ENCODE measurements around the gene LSM7. TPM values are rescaled to one million over a fixed set of nuclear protein-coding genes. Genes with fewer than 3 reads are reported as not detected.

Gene LSM7
- polyA plus RNA-seq, 3 donors, result 98.6 to 312 (median 132) TPM

DNA sequence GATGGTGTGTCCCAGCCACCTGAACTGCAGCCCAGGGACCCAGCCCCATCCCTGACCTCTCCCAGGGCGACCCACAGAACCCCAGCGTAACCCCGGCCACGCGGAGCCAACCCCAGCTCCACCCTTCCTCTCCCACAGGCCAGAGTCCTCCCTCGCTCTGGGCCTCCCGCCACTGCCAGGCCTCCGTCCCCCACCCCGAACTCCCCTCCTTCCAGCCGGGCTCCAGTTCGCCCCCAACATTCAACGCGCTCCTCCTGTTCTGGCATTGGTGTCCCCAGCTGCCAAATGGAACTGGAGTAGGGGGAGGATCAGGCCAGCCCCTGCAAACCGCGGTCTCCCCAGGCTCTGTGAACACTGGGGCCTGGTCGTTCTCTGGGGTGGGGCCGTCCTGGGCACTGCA is 27.9 kb downstream of the LSM7 start:
- H2AFZ ChIP-seq (ENCODE audit: insufficient read depth, low read depth, low read length, poor library complexity, severe bottlenecking), result no peak overlapping the region
- peaks cover 0 to 25% (median 8%) of the 10 kb centered on the region in 7 donors for H3K9me3 Mint-ChIP-seq
- H3K4me2 ChIP-seq (replicated peaks; ENCODE audit: extremely low read depth, low read length, poor library complexity, severe bottlenecking), result no peak overlapping the region
- H3K79me2 ChIP-seq (ENCODE audit: insufficient read depth, low read length), result no peaks in the 10 kb centered on the region
- intact Hi-C loops (cut with micrococcal nuclease), result no loop called here
- H3K9ac ChIP-seq (ENCODE audit: insufficient read depth, low read length, poor library complexity, severe bottlenecking), result peak overlapping the region; percentile 21
- TF ChIP-seq, protein P1, sequence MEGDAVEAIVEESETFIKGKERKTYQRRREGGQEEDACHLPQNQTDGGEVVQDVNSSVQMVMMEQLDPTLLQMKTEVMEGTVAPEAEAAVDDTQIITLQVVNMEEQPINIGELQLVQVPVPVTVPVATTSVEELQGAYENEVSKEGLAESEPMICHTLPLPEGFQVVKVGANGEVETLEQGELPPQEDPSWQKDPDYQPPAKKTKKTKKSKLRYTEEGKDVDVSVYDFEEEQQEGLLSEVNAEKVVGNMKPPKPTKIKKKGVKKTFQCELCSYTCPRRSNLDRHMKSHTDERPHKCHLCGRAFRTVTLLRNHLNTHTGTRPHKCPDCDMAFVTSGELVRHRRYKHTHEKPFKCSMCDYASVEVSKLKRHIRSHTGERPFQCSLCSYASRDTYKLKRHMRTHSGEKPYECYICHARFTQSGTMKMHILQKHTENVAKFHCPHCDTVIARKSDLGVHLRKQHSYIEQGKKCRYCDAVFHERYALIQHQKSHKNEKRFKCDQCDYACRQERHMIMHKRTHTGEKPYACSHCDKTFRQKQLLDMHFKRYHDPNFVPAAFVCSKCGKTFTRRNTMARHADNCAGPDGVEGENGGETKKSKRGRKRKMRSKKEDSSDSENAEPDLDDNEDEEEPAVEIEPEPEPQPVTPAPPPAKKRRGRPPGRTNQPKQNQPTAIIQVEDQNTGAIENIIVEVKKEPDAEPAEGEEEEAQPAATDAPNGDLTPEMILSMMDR (IDR thresholded peaks at IDR 0.05), result no peak
- 37% methylated on average over 11 of the region's 17 CpGs for WGBS (ENCODE audit: insufficient coverage)
- no peaks in the 10 kb centered on the region for H3K9me3 ChIP-seq (replicated peaks in 1 of 2; ENCODE audit: control insufficient read depth in 1 of 2, insufficient read depth in 1 of 2, low read length in 2 of 2)
- H3K4me1 Mint-ChIP-seq, result peaks cover 40% of the 10 kb centered on the region
- peaks cover 17 to 22% of the 10 kb centered on the region in 2 donors for H3K36me3 Mint-ChIP-seq
- peaks cover 6 to 7% of the 10 kb centered on the region in 2 donors for H3K36me3 ChIP-seq (replicated peaks in 1 of 2; ENCODE audit: control insufficient read depth in 1 of 2, insufficient read depth in 2 of 2, low read length in 2 of 2)
- H3K4me1 ChIP-seq (ENCODE audit: control insufficient read depth in 1 of 2, insufficient read depth in 2 of 2, low read length in 2 of 2), result peaks cover 22 to 41% of the 10 kb centered on the region in 2 donors
- peak overlapping the region; percentile 20 to 79 for H3K4me3 Mint-ChIP-seq
- H3K27ac Mint-ChIP-seq, result peak overlapping the region in 1 of 7 donors; percentile 21
- H3K27ac ChIP-seq (ENCODE audit: low read depth in 1 of 2, low read length in 2 of 2), result no peak overlapping the region
- peaks cover 44 to 60% (median 55%) of the 10 kb centered on the region in 3 donors for H3K27me3 Mint-ChIP-seq (ENCODE audit: low read depth in 3 of 3)
- peaks cover 41% of the 10 kb centered on the region for H4K20me1 ChIP-seq (ENCODE audit: insufficient read depth, low read length)
- peaks cover 19 to 52% of the 10 kb centered on the region in 2 donors for H3K27me3 ChIP-seq (ENCODE audit: control insufficient read depth in 2 of 2, insufficient read depth in 2 of 2, low read length in 2 of 2)
- DNase-seq, result no peak
- H3K4me3 ChIP-seq (replicated peaks in 1 of 3; ENCODE audit: low read depth in 2 of 3, low read length in 3 of 3), result no peak overlapping the region

DNA sequence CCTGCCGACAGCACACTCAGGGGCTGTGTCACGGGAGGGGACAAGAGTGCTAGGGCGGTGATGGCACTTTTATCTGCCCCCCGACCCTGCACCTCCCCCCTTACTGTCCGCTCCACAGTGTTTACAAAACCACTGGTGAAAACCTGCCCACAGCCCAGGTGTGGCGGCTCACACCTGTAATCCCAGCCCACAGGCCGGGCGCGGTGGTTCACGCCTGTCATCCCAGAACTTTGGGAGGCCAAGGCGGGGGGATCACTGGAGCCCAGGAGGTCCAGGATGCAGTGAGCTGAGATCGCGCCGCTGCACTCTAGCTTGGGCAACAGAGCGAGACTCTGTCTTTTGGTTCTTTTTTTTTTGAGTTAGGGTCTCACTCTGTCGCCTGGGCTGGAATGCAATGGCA is 32.2 kb downstream of the LSM7 start:
- H3K4me2 ChIP-seq (replicated peaks; ENCODE audit: extremely low read depth, low read length, poor library complexity, severe bottlenecking), result no peak overlapping the region
- H3K9me3 Mint-ChIP-seq, result peaks cover 0 to 5% (median 0%) of the 10 kb centered on the region in 7 donors
- peaks cover 80% of the 10 kb centered on the region for H4K20me1 ChIP-seq (ENCODE audit: insufficient read depth, low read length)
- H3K4me3 Mint-ChIP-seq, result no peak overlapping the region
- no peak overlapping the region for H2AFZ ChIP-seq (ENCODE audit: insufficient read depth, low read depth, low read length, poor library complexity, severe bottlenecking)
- peaks cover 30 to 44% of the 10 kb centered on the region in 2 donors for H3K36me3 Mint-ChIP-seq
- no peaks in the 10 kb centered on the region for H3K9me3 ChIP-seq (replicated peaks in 1 of 2; ENCODE audit: control insufficient read depth in 1 of 2, insufficient read depth in 1 of 2, low read length in 2 of 2)
- H3K27me3 ChIP-seq (ENCODE audit: control insufficient read depth in 2 of 2, insufficient read depth in 2 of 2, low read length in 2 of 2), result peaks cover 0 to 10% of the 10 kb centered on the region in 2 donors
- no peak overlapping the region for H3K4me3 ChIP-seq (replicated peaks in 1 of 3; ENCODE audit: low read depth in 2 of 3, low read length in 3 of 3)
- no peak overlapping the region for H3K27ac ChIP-seq (ENCODE audit: low read depth in 1 of 2, low read length in 2 of 2)
- intact Hi-C loops (cut with micrococcal nuclease), result no loop called here
- TF ChIP-seq, protein P1 (IDR thresholded peaks at IDR 0.05), result no peak
- no peak for DNase-seq
- peaks cover 8 to 27% (median 16%) of the 10 kb centered on the region in 3 donors for H3K27me3 Mint-ChIP-seq (ENCODE audit: low read depth in 3 of 3)
- WGBS (ENCODE audit: insufficient coverage), result 94% methylated on average over 10 of the region's 16 CpGs
- H3K4me1 Mint-ChIP-seq, result peaks cover 53% of the 10 kb centered on the region
- no peak overlapping the region for H3K9ac ChIP-seq (ENCODE audit: insufficient read depth, low read length, poor library complexity, severe bottlenecking)
- H3K36me3 ChIP-seq (replicated peaks in 1 of 2; ENCODE audit: control insufficient read depth in 1 of 2, insufficient read depth in 2 of 2, low read length in 2 of 2), result peaks cover 20 to 36% of the 10 kb centered on the region in 2 donors
- H3K27ac Mint-ChIP-seq, result no peak overlapping the region
- peaks cover 31% of the 10 kb centered on the region for H3K79me2 ChIP-seq (ENCODE audit: insufficient read depth, low read length)
- peaks cover 26 to 52% of the 10 kb centered on the region in 2 donors for H3K4me1 ChIP-seq (ENCODE audit: control insufficient read depth in 1 of 2, insufficient read depth in 2 of 2, low read length in 2 of 2)

All from CD14-positive monocyte (primary cell).